RWPE2 (cell line): Measurements from ENCODE around the gene MACROD2.

ENCODE experiments used
- ATAC-seq: fragments of 200-7000 bp; cut with Tn5 transposase; 3 replicates; pipeline ENCODE4 v1.9.1; 2021; ENCODE audit warnings: low read depth
- DNase-seq: peaks from one replicate; pipeline ENCODE4 v3.0.0-alpha.2; 2020; ENCODE audit warnings: low spot score
- H3K27ac ChIP-seq: fragments of 450-650 bp; 2 replicates; pipeline ENCODE4 v1.5.1; 2017; ENCODE audit warnings: mild to moderate bottlenecking; ENCODE audit not compliant: poor library complexity, severe bottlenecking
- H3K27me3 ChIP-seq: fragments of 250-450 bp; sonication (Bioruptor Pico); 2 replicates; pipeline ENCODE4 v1.5.1; 2021; ENCODE audit warnings: mild to moderate bottlenecking, moderate library complexity; ENCODE audit not compliant: insufficient read depth, poor library complexity, severe bottlenecking
- H3K36me3 ChIP-seq: fragments of 250-450 bp; sonication (Bioruptor Pico); 2 replicates; pipeline ENCODE4 v1.5.1; 2020; ENCODE audit warnings: low read depth, mild to moderate bottlenecking, moderate library complexity
- H3K4me1 ChIP-seq: fragments of 250-450 bp; sonication (Bioruptor Pico); 2 replicates; pipeline ENCODE4 v1.5.1; 2021; ENCODE audit warnings: mild to moderate bottlenecking, moderate library complexity; ENCODE audit not compliant: insufficient read depth, poor library complexity, severe bottlenecking
- H3K4me3 ChIP-seq: fragments of 250-450 bp; sonication (Bioruptor Pico); 2 replicates; pipeline ENCODE4 v1.5.1; 2021; ENCODE audit warnings: mild to moderate bottlenecking, moderate library complexity; ENCODE audit not compliant: severe bottlenecking
- H3K9me3 ChIP-seq: fragments of 250-450 bp; sonication (Bioruptor Pico); 2 replicates; pipeline ENCODE4 v1.5.1; 2021; ENCODE audit warnings: mild to moderate bottlenecking, moderate library complexity; ENCODE audit not compliant: severe bottlenecking
- CTCF ChIP-seq: fragments of 450-650 bp; IDR thresholded peaks from one replicate; pipeline ENCODE4 v1.5.1; 2017; ENCODE audit warnings: mild to moderate bottlenecking, moderate library complexity; ENCODE audit not compliant: poor library complexity, severe bottlenecking

MACROD2 gene

GRCh38 chr20:14691994-14692393 lies 696.7 kb downstream of the MACROD2 start:
- Histone ChIP-seq H3K27me3 (no peaks in the 10 kb centered on the region), H3K27ac (no peak overlapping the region), H3K4me3 (no peak overlapping the region), H3K4me1 (peaks cover 3% of the 10 kb centered on the region), H3K36me3 (no peaks in the 10 kb centered on the region), H3K9me3 (no peaks in the 10 kb centered on the region)
- ATAC-seq: no peak
- no peak for TF ChIP-seq CTCF
- DNase-seq: no peak

- no peak for ATAC-seq
- DNase-seq: no peak
These were observed 701.2 kb downstream of the MACROD2 start for GRCh38 chr20:14696478-14696877.

GRCh38 chr20:14696937-14697336 lies 701.6 kb downstream of the MACROD2 start:
- H3K9me3 ChIP-seq: no peaks in the 10 kb centered on the region
- no peak for DNase-seq

More at GRCh38 chr20:14696478-14696877, 701.2 kb downstream of the MACROD2 start:
- no peak overlapping the region for H3K4me3 ChIP-seq
- no peaks in the 10 kb centered on the region for H3K9me3 ChIP-seq
- no peaks in the 10 kb centered on the region for H3K36me3 ChIP-seq
- H3K4me1 ChIP-seq: peaks cover 5% of the 10 kb centered on the region
- no peaks in the 10 kb centered on the region for H3K27me3 ChIP-seq
- H3K27ac ChIP-seq: no peak overlapping the region
- no peak for TF ChIP-seq CTCF

GRCh38 chr20:14698125-14698524 lies 702.8 kb downstream of the MACROD2 start:
- no peak for TF ChIP-seq CTCF
- ATAC-seq: no peak
- no peak overlapping the region for H3K4me3 ChIP-seq

More at GRCh38 chr20:14696937-14697336, 701.6 kb downstream of the MACROD2 start:
- H3K27ac ChIP-seq: no peak overlapping the region
- no peaks in the 10 kb centered on the region for H3K36me3 ChIP-seq
- H3K4me1 ChIP-seq: peaks cover 5% of the 10 kb centered on the region
- no peak for TF ChIP-seq CTCF
- no peaks in the 10 kb centered on the region for H3K27me3 ChIP-seq
- ATAC-seq: no peak
- H3K4me3 ChIP-seq: no peak overlapping the region

GRCh38 chr20:14698605-14699373 lies 703.5 kb downstream of the MACROD2 start:
- no peaks in the 10 kb centered on the region for H3K27me3 ChIP-seq
- no peak overlapping the region for H3K4me3 ChIP-seq
- H3K27ac ChIP-seq: no peak overlapping the region
- H3K36me3 ChIP-seq: no peaks in the 10 kb centered on the region
- DNase-seq: no peak
- TF ChIP-seq CTCF: no peak
- H3K9me3 ChIP-seq: no peaks in the 10 kb centered on the region
- ATAC-seq: no peak
- peaks cover 5% of the 10 kb centered on the region for H3K4me1 ChIP-seq

More at GRCh38 chr20:14698125-14698524, 702.8 kb downstream of the MACROD2 start:
- no peak for DNase-seq
- Histone ChIP-seq H3K27ac (no peak overlapping the region), H3K4me1 (peaks cover 5% of the 10 kb centered on the region), H3K36me3 (no peaks in the 10 kb centered on the region), H3K9me3 (no peaks in the 10 kb centered on the region), H3K27me3 (no peaks in the 10 kb centered on the region)
